Esophagus squamous epithelium (tissue), 4 donors: ENCODE data around the gene ROS1.

Experiments
- POLR2A ChIP-seq, 4 donors: fragments of 450-650 bp; IDR thresholded peaks; one replicate each; pipeline ENCODE4 v1.6.1; 2017; ENCODE audit warnings: antibody characterized with exemption in 4 of 4, mild to moderate bottlenecking in 4 of 4, moderate library complexity in 3 of 4
- TF ChIP-seq, protein P1 (sequence below), 6 experiments: fragments of 450-650 bp in 4 of 6; fragments of 200-600 bp in 2 of 6; sonication (generic) in 2 of 6; IDR thresholded peaks; one replicate each; pipeline ENCODE4 v1.5.1; 2016 to 2019; ENCODE audit warnings: antibody characterized with exemption in 6 of 6, mild to moderate bottlenecking in 4 of 6, moderate library complexity in 4 of 6

GRCh38 chr6:117268924-117269323 lies 156.8 kb downstream of the ROS1 start:
- TF ChIP-seq, protein P1, sequence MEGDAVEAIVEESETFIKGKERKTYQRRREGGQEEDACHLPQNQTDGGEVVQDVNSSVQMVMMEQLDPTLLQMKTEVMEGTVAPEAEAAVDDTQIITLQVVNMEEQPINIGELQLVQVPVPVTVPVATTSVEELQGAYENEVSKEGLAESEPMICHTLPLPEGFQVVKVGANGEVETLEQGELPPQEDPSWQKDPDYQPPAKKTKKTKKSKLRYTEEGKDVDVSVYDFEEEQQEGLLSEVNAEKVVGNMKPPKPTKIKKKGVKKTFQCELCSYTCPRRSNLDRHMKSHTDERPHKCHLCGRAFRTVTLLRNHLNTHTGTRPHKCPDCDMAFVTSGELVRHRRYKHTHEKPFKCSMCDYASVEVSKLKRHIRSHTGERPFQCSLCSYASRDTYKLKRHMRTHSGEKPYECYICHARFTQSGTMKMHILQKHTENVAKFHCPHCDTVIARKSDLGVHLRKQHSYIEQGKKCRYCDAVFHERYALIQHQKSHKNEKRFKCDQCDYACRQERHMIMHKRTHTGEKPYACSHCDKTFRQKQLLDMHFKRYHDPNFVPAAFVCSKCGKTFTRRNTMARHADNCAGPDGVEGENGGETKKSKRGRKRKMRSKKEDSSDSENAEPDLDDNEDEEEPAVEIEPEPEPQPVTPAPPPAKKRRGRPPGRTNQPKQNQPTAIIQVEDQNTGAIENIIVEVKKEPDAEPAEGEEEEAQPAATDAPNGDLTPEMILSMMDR (IDR thresholded peaks at IDR 0.05): no peak
- TF ChIP-seq POLR2A (IDR thresholded peaks at IDR 0.05): no peak
